GM12873 (cell line): ENCODE results near the gene SEPTIN14.

ENCODE experiments used
- CTCF ChIP-seq: IDR thresholded peaks from 2 replicates; pipeline ENCODE4 v1.5.1; 2012; ENCODE audit warnings: low read depth, mild to moderate bottlenecking, moderate library complexity, low read length, control low read depth; ENCODE audit not compliant: insufficient read depth; ENCODE audit errors: missing control alignments

Gene SEPTIN14

GRCh38 chr7:55794527-55794926 lies 68.0 kb downstream of the SEPTIN14 start:
- no peak for TF ChIP-seq CTCF

- no peak for TF ChIP-seq CTCF
Observed at GRCh38 chr7:55792048-55792447, 70.5 kb downstream of the SEPTIN14 start.

GRCh38 chr7:55787796-55788195 lies 74.8 kb downstream of the SEPTIN14 start:
- TF ChIP-seq CTCF: no peak

- TF ChIP-seq CTCF: no peak
Observed at GRCh38 chr7:55786901-55787300, 75.7 kb downstream of the SEPTIN14 start.

GRCh38 chr7:55784151-55784550 lies 78.4 kb downstream of the SEPTIN14 start:
- TF ChIP-seq CTCF: no peak

GRCh38 chr7:55778631-55779030 lies 83.9 kb downstream of the SEPTIN14 start:
- TF ChIP-seq CTCF: no peak

- TF ChIP-seq CTCF: no peak
Observed at GRCh38 chr7:55776196-55776595, 86.4 kb downstream of the SEPTIN14 start.
